Activated naive CD8-positive, alpha-beta T cell treated with anti-CD3 and anti-CD28 coated beads, Interleukin-2, amount 50 U/mL, for 16 hours (primary cell): Measurements from ENCODE around the gene FAAP100.

Source experiments
- DNase-seq: peaks from one replicate; pipeline ENCODE4 v3.0.0-alpha.2; 2020; ENCODE audit warnings: low read depth, low spot score

FAAP100 gene

GRCh38 chr17:81553616-81554181 lies 1.5 kb upstream of the FAAP100 start:
- DNase-seq, result no peak

GRCh38 chr17:81553018-81553615 lies 964 bp upstream of the FAAP100 start:
- peak; percentile 56 for DNase-seq

GRCh38 chr17:81551458-81552243 lies 502 bp downstream of the FAAP100 start:
- DNase-seq, result no peak

GRCh38 chr17:81550830-81551457 lies 1.2 kb downstream of the FAAP100 start:
- DNase-seq, result no peak

GRCh38 chr17:81550285-81550684 lies 1.9 kb downstream of the FAAP100 start:
- no peak for DNase-seq

GRCh38 chr17:81549826-81550225 lies 2.3 kb downstream of the FAAP100 start:
- DNase-seq, result no peak

GRCh38 chr17:81549031-81549557 lies 3.1 kb downstream of the FAAP100 start:
- DNase-seq, result no peak

GRCh38 chr17:81547614-81547982 lies 4.6 kb downstream of the FAAP100 start:
- DNase-seq, result no peak

- no peak for DNase-seq
Measured at GRCh38 chr17:81546906-81547613, 5.1 kb downstream of the FAAP100 start.

GRCh38 chr17:81545160-81545949 lies 6.8 kb downstream of the FAAP100 start:
- no peak for DNase-seq

GRCh38 chr17:81544281-81544974 lies 7.7 kb downstream of the FAAP100 start:
- no peak for DNase-seq

GRCh38 chr17:81543756-81544155 lies 8.4 kb downstream of the FAAP100 start:
- no peak for DNase-seq

GRCh38 chr17:81543339-81543675 lies 8.8 kb downstream of the FAAP100 start:
- DNase-seq, result no peak

- no peak for DNase-seq
Measured at GRCh38 chr17:81542431-81543338, 9.5 kb downstream of the FAAP100 start.

- DNase-seq, result no peak
Measured at GRCh38 chr17:81541123-81541522, 11.0 kb downstream of the FAAP100 start.

- DNase-seq, result no peak
Measured at GRCh38 chr17:81540676-81541027, 11.5 kb downstream of the FAAP100 start.

- DNase-seq, result no peak
Measured at GRCh38 chr17:81539961-81540675, 12.0 kb downstream of the FAAP100 start.

- no peak for DNase-seq
Measured at GRCh38 chr17:81539571-81539900, 12.6 kb downstream of the FAAP100 start.
